Measurements from ENCODE around the gene RBM38.

The RBM38 gene

GRCh38 chr20:57451795-57452661 lies 60.8 kb downstream of the RBM38 start:
- DNase-seq (ENCODE audit: low spot score): no peak

GRCh38 chr20:57455386-57455785 lies 64.2 kb downstream of the RBM38 start:
- DNase-seq (ENCODE audit: low spot score): no peak

- no peak for DNase-seq (ENCODE audit: low spot score)
Measured at GRCh38 chr20:57456116-57456515, 64.9 kb downstream of the RBM38 start.

DNA sequence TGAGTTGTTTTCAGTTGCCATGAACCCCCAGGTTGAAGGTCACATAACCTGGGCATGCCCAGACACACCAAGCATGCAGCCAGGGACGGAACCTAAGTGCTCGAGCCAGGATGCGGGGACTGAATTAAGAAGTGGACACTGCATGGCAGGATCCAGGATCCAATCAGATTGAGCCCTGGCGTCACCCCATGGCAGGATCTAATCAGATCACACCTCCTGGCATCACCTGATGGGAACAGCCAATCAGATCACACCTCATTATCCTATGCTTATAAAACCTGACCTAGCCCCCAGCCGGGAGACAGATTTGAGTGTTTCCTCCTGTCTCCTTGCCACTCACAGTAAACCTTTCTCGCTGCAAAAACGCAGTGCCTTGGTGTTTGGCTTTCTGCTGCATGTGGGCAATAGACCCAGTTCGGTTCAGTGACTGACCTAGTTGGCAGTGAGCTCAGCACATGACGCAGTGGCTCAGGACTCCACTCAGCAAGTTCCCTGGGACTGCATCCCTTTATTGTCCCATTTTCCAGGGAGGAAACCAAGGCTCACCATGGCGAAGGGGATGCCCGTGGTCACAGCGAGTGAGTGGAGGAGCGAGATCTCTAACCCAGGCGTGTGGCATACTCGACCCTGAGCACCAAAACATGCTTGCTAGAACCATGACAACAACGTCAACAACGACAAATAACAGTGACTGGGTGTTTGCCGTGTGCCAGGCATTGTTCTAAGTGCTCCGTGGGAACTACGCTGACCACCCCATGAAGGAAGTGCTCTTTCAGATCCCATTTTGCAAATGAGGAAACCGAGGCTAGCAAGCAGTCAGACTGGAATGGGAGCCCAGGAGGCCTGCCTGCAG lies 66.3 kb downstream of the RBM38 start:
- no peak for DNase-seq (ENCODE audit: low spot score)

DNA sequence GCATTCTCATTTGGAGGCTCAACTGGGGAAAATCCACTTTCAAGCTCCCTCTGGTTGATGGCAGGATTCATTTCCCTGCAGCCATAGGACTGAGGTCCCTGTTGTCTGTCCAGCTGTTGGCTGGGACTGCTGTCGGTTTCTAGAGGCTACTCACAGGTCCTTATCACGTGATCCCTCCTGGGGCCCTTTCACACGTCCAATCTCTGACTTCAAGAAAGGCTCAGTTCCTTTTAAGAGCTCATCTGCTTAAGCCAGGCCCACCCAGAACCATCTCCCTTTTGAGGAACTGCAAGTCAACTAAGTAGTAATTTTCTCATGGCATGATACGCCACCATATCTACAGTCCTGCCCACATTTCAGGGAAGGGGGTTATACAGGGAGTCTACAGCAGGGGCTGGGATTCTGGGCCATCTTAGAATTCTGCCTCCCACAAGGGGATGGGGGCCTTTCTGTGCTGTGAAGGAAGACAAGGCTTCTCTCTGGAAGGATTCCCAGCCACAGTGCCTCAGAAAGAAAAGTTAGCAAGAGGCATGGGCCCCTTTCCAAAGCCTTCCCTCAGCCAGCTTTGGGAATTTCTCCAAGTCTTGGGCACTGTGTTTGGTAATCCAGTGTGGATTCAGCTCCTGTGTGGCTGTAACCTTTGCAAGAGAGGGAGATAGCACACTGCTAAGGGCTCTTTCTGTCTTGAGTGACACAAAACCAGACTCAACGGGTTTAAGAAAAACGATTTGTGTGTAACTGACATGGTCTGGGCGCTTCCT lies 67.4 kb downstream of the RBM38 start:
- DNase-seq (ENCODE audit: low spot score): no peak

All from iPS-NIHi11 (cell line).